SK-N-MC (cell line): Measurements from ENCODE around the gene PCDHGB4.
A peak's percentile ranks its signal among the peaks of the same experiment; 100 is the strongest.

Experiments used
- DNase-seq: peaks from one replicate; pipeline ENCODE4 v3.0.0-alpha.2; 2011; ENCODE audit warnings: low read depth, low spot score
- H3K27ac ChIP-seq: fragments of 200-600 bp; sonication (generic); 2 replicates; pipeline ENCODE4 v1.5.1; 2016; ENCODE audit warnings: mixed run types
- H3K36me3 ChIP-seq: fragments of 200-600 bp; sonication (generic); 2 replicates; pipeline ENCODE4 v1.6.1; 2017; ENCODE audit warnings: antibody characterized with exemption, low read length, mixed read lengths; ENCODE audit not compliant: insufficient read depth
- H3K4me3 ChIP-seq: fragments of 200-600 bp; sonication (generic); 2 replicates; pipeline ENCODE4 v1.5.1; 2016
- H3K9ac ChIP-seq: fragments of 200-600 bp; sonication (generic); 2 replicates; pipeline ENCODE4 v1.8.0; 2017; ENCODE audit warnings: mixed run types, mixed read lengths; ENCODE audit not compliant: insufficient read length
- H3K9me3 ChIP-seq: fragments of 200-600 bp; sonication (generic); 2 replicates; pipeline ENCODE4 v1.6.1; 2017; ENCODE audit warnings: low read depth, mild to moderate bottlenecking, antibody characterized with exemption, low read length, moderate library complexity, mixed read lengths
- EZH2 ChIP-seq: fragments of 200-600 bp; sonication (generic); IDR thresholded peaks from one replicate; pipeline ENCODE4 v1.6.1; 2017; ENCODE audit warnings: antibody characterized with exemption
- FOXP2 ChIP-seq: optimal IDR thresholded peaks from 2 replicates; pipeline ENCODE3; 2011; ENCODE audit warnings: mild to moderate bottlenecking, moderate library complexity; ENCODE audit not compliant: insufficient read depth; ENCODE audit errors: extremely low read length, control extremely low read depth
- POLR2AphosphoS5 ChIP-seq: IDR thresholded peaks from 2 replicates; pipeline ENCODE4 v1.6.1; 2012; ENCODE audit warnings: mild to moderate bottlenecking, low read depth, low read length, borderline replicate concordance

Gene PCDHGB4

GRCh38 chr5:141349917-141350619 lies 37.4 kb upstream of the PCDHGB4 start, which contains the start of gene PCDHGB1:
PCDHGB1 (plus strand) TSS chr5:141350099; CDS start chr5:141350261, 162 bp downstream.
- DNase-seq = no peak
- no peaks in the 10 kb centered on the region for H3K36me3 ChIP-seq
- H3K9ac ChIP-seq = no peak within 1 kb of the TSS
- H3K27ac ChIP-seq = no peak within 1 kb of the TSS
- TF ChIP-seq EZH2 = no peak
- TF ChIP-seq POLR2AphosphoS5 = no peak
- TF ChIP-seq FOXP2 = no peak
- no peaks in the 10 kb centered on the region; the same call in 1 of the 2 replicates for H3K9me3 ChIP-seq
- H3K4me3 ChIP-seq = peak within 1 kb of the TSS; percentile 21; the same call in 1 of the 2 replicates

- Histone ChIP-seq H3K9ac (no peak overlapping the region), H3K36me3 (no peaks in the 10 kb centered on the region), H3K4me3 (no peak overlapping the region), H3K27ac (no peak overlapping the region), H3K9me3 (no peaks in the 10 kb centered on the region; the same call in 1 of the 2 replicates)
- no peak for DNase-seq
- TF ChIP-seq FOXP2 (no peak), POLR2AphosphoS5 (no peak), EZH2 (no peak)
Measured at GRCh38 chr5:141351591-141351990, 35.9 kb upstream of the PCDHGB4 start.

- Histone ChIP-seq H3K4me3 (no peak within 1 kb of the TSS), H3K9me3 (no peaks in the 10 kb centered on the region; the same call in 1 of the 2 replicates), H3K27ac (no peak within 1 kb of the TSS), H3K36me3 (no peaks in the 10 kb centered on the region), H3K9ac (no peak within 1 kb of the TSS)
- no peak for DNase-seq
- no peak for TF ChIP-seq POLR2AphosphoS5
- no peak for TF ChIP-seq EZH2
- TF ChIP-seq FOXP2 = no peak
Measured at GRCh38 chr5:141354900-141355469, 32.5 kb upstream of the PCDHGB4 start, which contains the start of gene PCDHGA4. PCDHGA4 (plus strand) TSS chr5:141355021; CDS start chr5:141355108, 87 bp downstream.

GRCh38 chr5:141355641-141356040 lies 31.9 kb upstream of the PCDHGB4 start:
- Histone ChIP-seq H3K27ac (no peak overlapping the region), H3K36me3 (no peaks in the 10 kb centered on the region), H3K9ac (no peak overlapping the region), H3K4me3 (no peak overlapping the region), H3K9me3 (no peaks in the 10 kb centered on the region; the same call in 1 of the 2 replicates)
- no peak for TF ChIP-seq POLR2AphosphoS5
- no peak for TF ChIP-seq FOXP2
- no peak for TF ChIP-seq EZH2
- no peak for DNase-seq

GRCh38 chr5:141356133-141356532 lies 31.4 kb upstream of the PCDHGB4 start:
- H3K9ac ChIP-seq = no peak overlapping the region
- H3K4me3 ChIP-seq = no peak overlapping the region
- H3K9me3 ChIP-seq = no peaks in the 10 kb centered on the region; the same call in 1 of the 2 replicates
- TF ChIP-seq EZH2 (no peak), FOXP2 (no peak), POLR2AphosphoS5 (no peak)
- no peak overlapping the region for H3K27ac ChIP-seq
- no peak for DNase-seq
- no peaks in the 10 kb centered on the region for H3K36me3 ChIP-seq

- no peak for TF ChIP-seq FOXP2
- TF ChIP-seq EZH2 = no peak
- TF ChIP-seq POLR2AphosphoS5 = no peak
- H3K9me3 ChIP-seq = no peaks in the 10 kb centered on the region; the same call in 1 of the 2 replicates
- H3K4me3 ChIP-seq = no peak overlapping the region
- no peak overlapping the region for H3K27ac ChIP-seq
- no peak overlapping the region for H3K9ac ChIP-seq
- no peak for DNase-seq
- H3K36me3 ChIP-seq = no peaks in the 10 kb centered on the region
Measured at GRCh38 chr5:141356950-141357349, 30.5 kb upstream of the PCDHGB4 start.

GRCh38 chr5:141359790-141360426 lies 27.6 kb upstream of the PCDHGB4 start, which contains the start of gene PCDHGB2:
PCDHGB2 (plus strand) TSS chr5:141359994; CDS start chr5:141360136, 142 bp downstream.
- no peak for DNase-seq
- H3K9me3 ChIP-seq = peaks cover 5% of the 10 kb centered on the region; the same call in 1 of the 2 replicates
- H3K36me3 ChIP-seq = no peaks in the 10 kb centered on the region
- no peak for TF ChIP-seq FOXP2
- no peak for TF ChIP-seq POLR2AphosphoS5
- no peak for TF ChIP-seq EZH2
- H3K9ac ChIP-seq = no peak within 1 kb of the TSS
- no peak within 1 kb of the TSS for H3K27ac ChIP-seq
- H3K4me3 ChIP-seq = peak within 1 kb of the TSS; percentile 49

GRCh38 chr5:141360685-141361084 lies 26.8 kb upstream of the PCDHGB4 start:
- no peak for DNase-seq
- Histone ChIP-seq H3K36me3 (no peaks in the 10 kb centered on the region), H3K9me3 (peaks cover 5% of the 10 kb centered on the region; the same call in 1 of the 2 replicates), H3K27ac (no peak overlapping the region), H3K4me3 (no peak overlapping the region), H3K9ac (no peak overlapping the region)
- TF ChIP-seq EZH2 (no peak), FOXP2 (no peak), POLR2AphosphoS5 (no peak)
